Neuronal stem cell (in vitro differentiated cells): ENCODE measurements around the gene PSMB7.

Source experiments
- DNase-seq: peaks from one replicate; pipeline ENCODE4 v3.0.0-alpha.2; 2013; ENCODE audit warnings: low spot score
- H2AFZ ChIP-seq: one replicate; pipeline ENCODE4 v1.6.1; 2013; ENCODE audit warnings: mild to moderate bottlenecking, low read length, inconsistent platforms
- H2AK5ac ChIP-seq: 2 replicates; pipeline ENCODE4 v1.6.1; 2013; ENCODE audit warnings: low read depth, mild to moderate bottlenecking, inconsistent platforms, low read length, moderate library complexity, mixed read lengths
- H2BK120ac ChIP-seq: 2 replicates; pipeline ENCODE4 v1.6.1; 2013; ENCODE audit warnings: low read depth, mild to moderate bottlenecking, inconsistent platforms, low read length, moderate library complexity, mixed read lengths
- H2BK12ac ChIP-seq: one replicate; pipeline ENCODE4 v1.6.1; 2013; ENCODE audit warnings: low read length, inconsistent platforms
- H2BK15ac ChIP-seq: 2 replicates; pipeline ENCODE4 v1.6.1; 2013; ENCODE audit warnings: mild to moderate bottlenecking, low read length, inconsistent platforms, mixed read lengths
- H2BK5ac ChIP-seq: one replicate; pipeline ENCODE4 v1.6.1; 2013; ENCODE audit warnings: inconsistent platforms, mild to moderate bottlenecking, low read length, moderate library complexity
- H3K14ac ChIP-seq: one replicate; pipeline ENCODE4 v1.6.1; 2013; ENCODE audit warnings: low read length, inconsistent platforms
- H3K18ac ChIP-seq: 2 replicates; pipeline ENCODE4 v1.6.1; 2013; ENCODE audit warnings: low read length, inconsistent platforms
- H3K23ac ChIP-seq: 2 replicates; pipeline ENCODE4 v1.6.1; 2013; ENCODE audit warnings: low read depth, mild to moderate bottlenecking, mixed read lengths, low read length, inconsistent platforms; ENCODE audit not compliant: poor library complexity
- H3K27ac ChIP-seq: replicated peaks from 3 replicates; pipeline ENCODE4 v1.5.1; 2013; ENCODE audit warnings: low read length, inconsistent platforms
- H3K27me3 ChIP-seq, 3 experiments: 2 replicates each; pipeline ENCODE4 v1.6.1; 2013; ENCODE audit warnings: low read length in 3 of 3, mild to moderate bottlenecking in 2 of 3, inconsistent platforms in 1 of 3, low read depth in 1 of 3, mixed read lengths in 1 of 3, moderate library complexity in 1 of 3; ENCODE audit not compliant: control insufficient read depth in 3 of 3, insufficient read depth in 3 of 3
- H3K36me3 ChIP-seq, 2 donors: replicated peaks in 1 of 2; 2 replicates each; pipeline ENCODE4 v1.6.1; 2013; ENCODE audit warnings: low read length in 2 of 2; ENCODE audit not compliant: control insufficient read depth in 2 of 2, insufficient read depth in 2 of 2
- H3K4ac ChIP-seq: 2 replicates; pipeline ENCODE4 v1.6.1; 2013; ENCODE audit warnings: inconsistent platforms, mild to moderate bottlenecking, low read length, moderate library complexity
- H3K4me1 ChIP-seq, 2 donors: 1 replicate in 1 of 2; 2 replicates in 1 of 2; pipeline ENCODE4 v1.6.1; 2013; ENCODE audit warnings: low read length in 2 of 2, low read depth in 1 of 2; ENCODE audit not compliant: control insufficient read depth in 2 of 2, insufficient read depth in 1 of 2
- H3K4me2 ChIP-seq: one replicate; pipeline ENCODE4 v1.6.1; 2013; ENCODE audit warnings: mild to moderate bottlenecking, low read length, inconsistent platforms; ENCODE audit not compliant: insufficient read depth, poor library complexity, severe bottlenecking
- H3K4me3 ChIP-seq, 2 donors: 2 replicates each; pipeline ENCODE4 v1.5.1; 2013; ENCODE audit warnings: low read length in 2 of 2, mild to moderate bottlenecking in 2 of 2, inconsistent platforms in 1 of 2, moderate library complexity in 1 of 2
- H3K79me1 ChIP-seq: one replicate; pipeline ENCODE4 v1.6.1; 2013; ENCODE audit warnings: low read depth, mild to moderate bottlenecking, inconsistent platforms, low read length, moderate library complexity
- H3K9ac ChIP-seq: one replicate; pipeline ENCODE4 v1.6.1; 2013; ENCODE audit warnings: mild to moderate bottlenecking, low read depth, low read length, inconsistent platforms; ENCODE audit not compliant: poor library complexity
- H3K9me3 ChIP-seq, 2 donors: replicated peaks in 1 of 2; 2 replicates each; pipeline versions ENCODE3 to v1.6.1; 2013; ENCODE audit warnings: low read length in 2 of 2, mild to moderate bottlenecking in 2 of 2, inconsistent platforms in 1 of 2, low read depth in 1 of 2, mixed read lengths in 1 of 2, moderate library complexity in 1 of 2; ENCODE audit not compliant: control insufficient read depth in 2 of 2, insufficient read depth in 1 of 2
- H4K8ac ChIP-seq: one replicate; pipeline ENCODE4 v1.6.1; 2013; ENCODE audit warnings: low read depth, mild to moderate bottlenecking, inconsistent platforms, low read length, moderate library complexity
- H4K91ac ChIP-seq: one replicate; pipeline ENCODE4 v1.6.1; 2013; ENCODE audit warnings: low read length, low read depth, mild to moderate bottlenecking, inconsistent platforms; ENCODE audit not compliant: poor library complexity
- WGBS, 2 donors: extraction: QIAGEN DNeasy Blood & Tissue Kit; methylation state at CpG; one replicate each; pipeline ENCODE4 v1.1.7; 2013; ENCODE audit warnings: missing lambda C conversion rate in 2 of 2, mixed read lengths in 1 of 2; ENCODE audit not compliant: insufficient read length in 2 of 2, insufficient replicate concordance in 1 of 2; ENCODE audit errors: extremely low coverage in 2 of 2; 5-methylcytosine and 5-hydroxymethylcytosine counted together

The PSMB7 gene

GRCh38 chr9:124449381-124450151, 34.3 kb upstream of the PSMB7 start:
- H2AFZ ChIP-seq, result peak overlapping the region; percentile 81
- DNase-seq, result no peak
- no peak overlapping the region for H2AK5ac ChIP-seq
- no CpG with 5 or more reads among the region's 13 CpGs for WGBS, 2 donors
- H3K4me3 ChIP-seq, result no peak overlapping the region
- no peak overlapping the region for H3K23ac ChIP-seq
- no peak overlapping the region for H3K18ac ChIP-seq
- no peak overlapping the region for H3K4me2 ChIP-seq
- H2BK120ac ChIP-seq, result no peak overlapping the region
- no peak overlapping the region for H2BK5ac ChIP-seq
- no peak overlapping the region for H4K8ac ChIP-seq
- H3K9ac ChIP-seq, result no peak overlapping the region
- peaks cover 1% of the 10 kb centered on the region for H3K79me1 ChIP-seq
- H4K91ac ChIP-seq, result no peak overlapping the region
- H2BK12ac ChIP-seq, result no peak overlapping the region
- no peaks in the 10 kb centered on the region for H3K36me3 ChIP-seq
- peak overlapping the region; percentile 2 for H3K4ac ChIP-seq
- no peak overlapping the region for H3K14ac ChIP-seq
- no peak overlapping the region for H3K27ac ChIP-seq
- peaks cover 10 to 11% of the 10 kb centered on the region in 2 donors for H3K4me1 ChIP-seq
- H2BK15ac ChIP-seq, result no peak overlapping the region
- H3K27me3 ChIP-seq, result peaks cover 4 to 64% (median 34%) of the 10 kb centered on the region in 3 experiments
- H3K9me3 ChIP-seq, result peaks cover 0 to 4% of the 10 kb centered on the region in 2 donors

DNA sequence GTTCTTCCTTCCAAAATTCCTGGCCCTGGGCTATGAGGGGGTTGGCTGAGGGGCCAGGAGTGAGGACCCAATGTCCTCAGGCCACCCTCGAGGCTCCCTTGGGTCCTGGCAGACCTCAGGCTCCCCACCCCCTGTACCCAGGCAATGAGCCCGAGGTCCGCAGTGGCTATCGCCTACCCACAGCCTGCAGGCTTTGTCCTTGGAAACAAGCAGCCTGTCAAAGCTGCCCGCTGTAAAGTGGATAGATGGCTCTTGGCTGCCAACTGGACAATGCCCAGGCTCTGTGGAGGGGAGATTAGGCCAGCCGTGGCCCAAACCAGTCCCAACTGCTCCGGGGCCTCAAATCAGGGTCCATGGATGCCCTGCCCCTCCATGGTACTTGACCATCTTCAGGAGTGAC, 32.8 kb upstream of the PSMB7 start:
- peaks cover 1% of the 10 kb centered on the region for H3K79me1 ChIP-seq
- DNase-seq, result no peak
- WGBS, 2 donors, result no CpG with 5 or more reads among the region's 7 CpGs

DNA sequence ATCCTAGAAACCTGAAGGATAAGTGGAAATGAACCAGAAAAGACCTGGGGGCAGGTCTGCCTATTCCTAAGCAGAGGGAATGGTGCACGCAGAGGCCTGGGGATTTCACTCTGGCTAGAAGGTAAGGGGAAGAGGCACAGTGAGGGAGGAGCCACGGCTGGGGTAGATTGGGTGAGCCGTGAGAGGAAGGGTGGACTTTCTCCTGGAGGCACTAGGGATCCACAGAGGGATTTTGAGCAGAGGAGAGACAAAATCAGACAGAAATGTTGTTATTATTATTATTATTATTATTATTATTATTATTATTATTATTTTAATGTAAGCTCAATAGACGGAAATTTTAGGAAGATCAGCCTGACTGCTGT, 32.0 kb upstream of the PSMB7 start:
- DNase-seq, result no peak
- Histone ChIP-seq H2BK15ac (no peak overlapping the region), H3K9me3 (no peaks in the 10 kb centered on the region), H3K23ac (no peak overlapping the region), H2BK12ac (no peak overlapping the region), H3K79me1 (peaks cover 1% of the 10 kb centered on the region), H3K4me3 (no peak overlapping the region), H3K4me1 (peaks cover 9 to 10% of the 10 kb centered on the region in 2 donors), H2AK5ac (no peak overlapping the region), H3K4me2 (no peak overlapping the region), H3K4ac (no peak overlapping the region), H3K36me3 (no peaks in the 10 kb centered on the region), H2BK120ac (no peak overlapping the region), H4K91ac (no peak overlapping the region), H3K27ac (no peak overlapping the region), H4K8ac (no peak overlapping the region), H3K14ac (no peak overlapping the region), H2BK5ac (no peak overlapping the region), H3K27me3 (peaks cover 0 to 43% (median 16%) of the 10 kb centered on the region in 3 experiments), H3K18ac (no peak overlapping the region), H2AFZ (no peak overlapping the region), H3K9ac (no peak overlapping the region)
- no CpG with 5 or more reads among the region's 4 CpGs for WGBS, 2 donors

More for the DNA sequence above, 32.8 kb upstream of the PSMB7 start:
- Histone ChIP-seq H2BK5ac (peak overlapping the region; percentile 27), H3K27ac (no peak overlapping the region), H3K4me1 (peaks cover 10% of the 10 kb centered on the region in 2 donors), H3K23ac (no peak overlapping the region), H3K9me3 (peaks cover 0 to 4% of the 10 kb centered on the region in 2 donors), H2BK12ac (no peak overlapping the region), H3K4me2 (no peak overlapping the region), H3K4me3 (no peak overlapping the region), H2AFZ (no peak overlapping the region), H3K4ac (peak overlapping the region; percentile 15), H3K18ac (peak overlapping the region; percentile 8), H3K36me3 (no peaks in the 10 kb centered on the region), H3K9ac (no peak overlapping the region), H3K14ac (no peak overlapping the region), H4K8ac (peak overlapping the region; percentile 54), H4K91ac (no peak overlapping the region), H2AK5ac (peak overlapping the region; percentile 64), H2BK120ac (no peak overlapping the region), H3K27me3 (peaks cover 3 to 51% (median 24%) of the 10 kb centered on the region in 3 experiments), H2BK15ac (peak overlapping the region; percentile 69)

- Histone ChIP-seq H3K23ac (no peak overlapping the region), H2BK15ac (no peak overlapping the region), H3K14ac (no peak overlapping the region), H3K9me3 (no peaks in the 10 kb centered on the region), H2AK5ac (no peak overlapping the region), H2BK12ac (no peak overlapping the region), H3K4me2 (no peak overlapping the region), H3K79me1 (peaks cover 1% of the 10 kb centered on the region), H2BK5ac (no peak overlapping the region), H3K27me3 (peaks cover 0 to 18% (median 0%) of the 10 kb centered on the region in 3 experiments), H3K27ac (no peak overlapping the region), H3K36me3 (no peaks in the 10 kb centered on the region), H3K4ac (no peak overlapping the region), H4K91ac (no peak overlapping the region), H3K4me3 (no peak overlapping the region), H2BK120ac (no peak overlapping the region), H3K9ac (no peak overlapping the region), H4K8ac (no peak overlapping the region), H3K18ac (no peak overlapping the region), H3K4me1 (no peaks in the 10 kb centered on the region), H2AFZ (no peak overlapping the region)
- no CpG with 5 or more reads among the region's 3 CpGs for WGBS, 2 donors
- no peak for DNase-seq
Observed at GRCh38 chr9:124444166-124444565, 28.9 kb upstream of the PSMB7 start.
